GM19328 (cell line): Measurements from ENCODE around the gene KLF13.
A peak's percentile ranks its signal among the peaks of the same experiment; 100 is the strongest.

Source experiments
- ATAC-seq: cut with Tn5 transposase; IDR thresholded peaks from one replicate; pipeline ENCODE4 v1.9.1; 2021; ENCODE audit warnings: mild to moderate bottlenecking, moderate library complexity; ENCODE audit not compliant: unreplicated experiment

Gene KLF13

DNA sequence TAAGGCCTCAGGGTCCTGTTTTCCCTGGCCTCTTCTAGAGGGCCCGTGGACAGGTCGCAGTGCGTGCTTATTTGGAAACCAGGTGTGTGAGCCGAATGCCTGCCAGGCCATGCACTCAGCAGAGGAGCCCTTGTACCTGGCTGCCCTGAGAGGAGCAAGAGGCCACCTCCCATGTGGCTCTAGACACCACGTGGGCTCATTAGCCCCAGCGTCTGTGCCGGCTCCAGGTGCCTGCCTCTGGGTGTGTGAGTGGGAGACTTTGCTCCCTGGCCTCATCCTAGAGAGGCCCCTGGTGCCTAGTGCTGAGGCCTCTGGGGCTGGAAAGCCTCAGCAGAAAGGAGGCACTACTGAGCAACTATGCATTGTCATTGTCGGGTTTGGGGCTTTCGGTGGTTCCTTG, 50.4 kb downstream of the KLF13 start:
- ATAC-seq = no peak

DNA sequence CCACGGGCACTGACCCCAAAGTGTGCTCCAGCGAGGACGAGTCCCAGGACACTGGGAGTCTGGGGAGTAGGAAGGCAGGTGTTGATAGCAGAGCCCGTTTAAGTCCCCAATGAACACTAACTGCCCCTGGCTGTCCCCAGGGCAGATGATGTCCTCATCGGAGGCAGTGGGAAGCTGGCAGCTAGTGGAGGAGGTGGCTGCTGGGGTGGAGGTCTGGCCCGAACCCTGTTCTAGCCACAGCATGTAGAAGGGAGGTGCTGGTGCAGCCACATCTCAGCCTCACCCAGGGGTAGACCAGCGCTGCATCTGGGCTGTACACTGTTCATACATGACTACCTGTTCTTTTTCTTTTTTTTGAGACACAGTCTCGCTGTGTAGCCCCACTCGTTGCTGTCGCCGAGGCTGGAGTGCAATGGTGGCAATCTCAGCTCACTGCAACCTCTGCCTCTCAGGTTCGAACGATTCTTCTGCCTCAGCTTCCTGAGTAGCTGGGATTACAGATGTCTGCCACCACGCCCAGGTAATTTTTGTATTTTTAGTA, 51.8 kb downstream of the KLF13 start:
- ATAC-seq = no peak

DNA sequence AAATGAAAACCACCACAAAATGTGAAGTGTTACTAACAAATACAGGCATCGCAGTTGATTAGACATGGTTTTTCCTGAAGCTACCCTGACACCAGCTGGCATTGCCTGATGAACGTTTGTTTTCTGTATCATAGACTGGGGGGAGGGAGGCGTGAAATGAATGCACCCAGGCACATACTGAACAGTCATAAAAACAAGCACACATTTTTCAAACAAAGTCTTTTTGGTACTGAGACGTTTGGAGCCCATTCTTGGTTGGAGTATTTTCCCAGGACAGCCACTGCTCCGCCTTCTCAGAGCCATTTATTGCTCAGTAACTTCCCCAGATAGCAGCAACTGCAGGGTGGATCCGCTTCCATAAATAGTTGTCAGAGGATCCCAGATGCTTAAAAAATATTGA, 52.4 kb downstream of the KLF13 start:
- ATAC-seq = no peak

DNA sequence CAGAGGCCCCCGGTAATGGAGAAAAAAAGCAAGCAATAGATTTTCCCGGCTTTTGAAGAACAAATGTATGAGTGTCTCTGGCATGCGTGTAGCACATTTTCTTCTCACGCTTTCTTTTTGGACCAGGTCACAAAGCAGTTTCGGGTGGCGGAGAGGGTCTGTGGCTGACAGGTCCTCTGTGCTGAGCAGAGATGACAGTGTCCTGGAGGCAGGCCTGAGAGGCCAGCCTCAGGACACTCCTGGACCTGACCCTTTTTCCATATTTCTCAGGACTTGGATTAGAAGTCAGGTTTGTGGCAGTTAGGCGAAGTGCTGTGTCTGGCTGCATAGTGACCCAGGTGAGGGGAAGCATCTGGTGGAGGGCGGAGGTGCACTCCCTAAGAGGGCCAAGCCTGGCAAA, 52.9 kb downstream of the KLF13 start:
- ATAC-seq = no peak

DNA sequence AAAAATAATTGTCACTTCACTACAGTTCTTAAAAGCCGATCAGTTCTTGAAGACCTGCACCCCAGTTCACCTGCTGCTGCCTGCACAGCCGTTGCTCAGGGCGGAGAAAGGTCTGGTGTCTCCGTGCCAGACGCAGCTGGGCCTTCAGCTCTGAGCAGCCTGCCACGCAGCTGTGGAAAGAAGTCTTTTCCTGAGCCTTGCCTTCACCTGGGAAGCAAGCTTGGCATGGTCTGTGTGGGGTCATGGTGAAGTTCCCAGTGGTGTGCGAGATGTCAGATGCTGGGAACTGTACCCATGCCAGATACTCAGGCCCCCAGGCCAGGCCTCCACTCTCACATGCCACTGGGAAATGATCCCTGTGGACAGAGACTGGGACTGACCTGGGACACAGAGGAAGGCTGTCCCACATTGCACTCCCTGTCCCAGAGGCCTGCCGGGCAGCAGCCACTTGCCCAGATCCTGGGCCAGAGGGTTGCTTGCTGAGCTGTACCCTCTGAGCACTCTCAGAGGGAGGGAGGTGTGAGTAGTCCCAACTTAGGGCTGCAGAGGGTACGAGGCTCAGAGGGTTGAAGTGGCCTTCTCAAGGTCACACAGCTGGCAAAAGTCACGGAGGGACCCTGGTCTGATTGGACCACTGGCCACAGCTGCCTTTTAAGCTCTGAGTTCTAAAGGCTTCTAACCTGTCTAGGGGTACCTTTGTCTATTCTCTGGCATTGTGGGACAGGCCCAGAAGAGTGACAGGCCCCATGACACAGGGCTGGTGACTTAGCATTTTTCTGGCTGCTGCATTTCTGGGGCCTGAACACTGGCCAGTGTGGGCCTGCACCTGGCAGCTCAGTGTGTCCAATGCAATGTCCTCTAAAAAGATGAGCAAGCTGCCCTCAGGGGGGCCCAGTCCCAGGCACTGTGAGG, 55.4 kb downstream of the KLF13 start:
- ATAC-seq = no peak

- no peak for ATAC-seq
Observed at GRCh38 chr15:31382713-31383045, 56.0 kb downstream of the KLF13 start.

- ATAC-seq = no peak
Observed at GRCh38 chr15:31383139-31383538, 56.5 kb downstream of the KLF13 start.

GRCh38 chr15:31384568-31384967, 57.9 kb downstream of the KLF13 start:
- ATAC-seq = no peak

GRCh38 chr15:31385736-31386135, 59.1 kb downstream of the KLF13 start:
- no peak for ATAC-seq

- no peak for ATAC-seq
Observed at GRCh38 chr15:31387092-31387478, 60.5 kb downstream of the KLF13 start.

DNA sequence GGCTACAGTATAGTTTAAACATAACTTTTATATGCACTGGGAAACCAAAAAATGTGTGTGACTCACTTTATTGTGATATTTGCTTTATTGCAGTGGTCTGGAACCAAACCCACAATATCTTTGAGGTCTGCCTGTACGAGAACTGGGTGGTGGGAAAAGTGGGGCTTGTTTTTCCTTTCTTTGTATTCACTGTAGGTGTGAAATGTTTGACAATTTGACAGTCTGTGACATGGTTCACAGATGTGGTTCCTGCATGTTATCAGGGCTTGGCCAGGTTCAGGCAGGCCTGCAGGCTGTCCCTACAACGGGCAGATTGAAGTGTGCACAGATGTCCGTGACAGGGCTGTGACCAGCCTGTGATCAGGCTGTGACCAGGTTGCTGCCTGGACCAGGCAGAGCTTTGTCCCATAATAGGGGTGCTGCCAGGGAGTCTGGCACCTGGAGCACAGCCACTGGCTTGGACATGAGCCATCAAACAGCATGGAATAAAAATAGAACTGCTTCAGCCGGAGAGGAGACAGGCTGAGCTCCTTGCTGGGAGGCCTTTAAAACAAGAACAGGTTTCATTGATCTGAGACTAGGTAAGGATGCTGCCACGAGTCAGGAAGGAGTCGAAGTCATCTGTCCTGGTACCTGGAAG, 61.0 kb downstream of the KLF13 start:
- ATAC-seq = no peak

DNA sequence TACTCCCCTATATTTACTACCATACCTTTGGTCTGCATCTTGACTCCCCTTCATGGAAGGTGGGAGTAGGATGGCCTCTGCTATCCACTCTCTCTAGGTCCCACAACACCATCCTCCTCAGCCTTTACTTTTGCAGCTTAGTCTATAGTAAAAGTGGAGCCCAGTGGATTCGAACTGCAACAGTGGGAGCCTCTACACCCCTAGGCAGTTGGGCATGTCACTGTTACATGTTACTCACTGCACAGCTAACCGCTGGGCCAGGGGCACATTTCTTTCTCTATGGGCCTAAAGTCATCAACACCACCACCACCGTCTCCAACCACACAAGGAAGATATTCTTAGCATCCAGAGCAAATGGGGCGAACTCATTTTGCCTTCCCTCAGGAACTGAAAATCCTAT, 62.9 kb downstream of the KLF13 start:
- no peak for ATAC-seq

DNA sequence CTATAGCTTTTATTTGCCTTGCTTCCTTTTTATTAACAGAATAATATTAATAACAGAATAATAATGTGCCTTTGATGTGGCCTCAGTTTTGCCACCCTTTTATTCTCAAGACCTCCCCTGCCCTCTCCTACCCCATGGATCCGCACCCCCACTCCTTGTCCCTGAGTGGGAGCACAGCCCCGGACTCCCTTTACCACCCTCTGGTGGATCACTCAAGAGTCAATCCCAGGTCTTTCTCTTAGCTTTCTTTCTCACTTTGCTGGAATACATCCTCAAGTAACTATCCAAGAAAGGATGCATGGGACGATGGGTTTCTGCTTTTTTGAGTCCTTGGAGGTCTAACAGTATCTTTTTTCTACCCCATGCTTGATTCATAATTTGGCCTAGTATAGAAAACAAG, 63.4 kb downstream of the KLF13 start:
- ATAC-seq = no peak

GRCh38 chr15:31390777-31391486, 64.3 kb downstream of the KLF13 start:
- no peak for ATAC-seq

- peak; percentile 77 for ATAC-seq
Observed at GRCh38 chr15:31391687-31392671, 65.3 kb downstream of the KLF13 start.

GRCh38 chr15:31392761-31393401, 66.2 kb downstream of the KLF13 start:
- peak; percentile 29 for ATAC-seq

- no peak for ATAC-seq
Observed at GRCh38 chr15:31393444-31394091, 66.9 kb downstream of the KLF13 start.

- no peak for ATAC-seq
Observed at GRCh38 chr15:31396881-31397560, 70.4 kb downstream of the KLF13 start.
